HS-27A (cell line): ENCODE measurements around the gene RNLS.

Source experiments
- DNase-seq: peaks from one replicate; pipeline ENCODE4 v3.0.0-alpha.2; 2012; ENCODE audit warnings: low read depth, missing footprints

Gene RNLS

DNA sequence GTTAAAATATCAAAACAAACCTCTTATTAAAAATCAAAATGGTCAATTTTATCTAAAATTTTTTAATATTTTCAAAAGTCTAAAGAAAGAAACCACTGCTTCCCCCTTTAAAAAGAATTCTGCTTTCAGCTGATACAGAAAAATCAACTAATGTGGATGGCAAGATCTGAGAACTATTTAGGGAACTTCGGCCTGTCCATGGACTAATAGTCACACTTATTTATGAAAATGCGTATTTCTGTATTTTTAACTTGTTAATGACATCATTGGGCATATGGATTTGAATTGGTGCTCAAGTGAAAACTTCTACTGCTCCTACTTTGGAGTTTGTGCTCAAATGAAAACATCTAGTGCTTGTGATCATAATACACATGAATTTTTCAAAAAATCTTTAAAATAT lies 31.9 kb downstream of the RNLS start:
- DNase-seq: no peak

DNA sequence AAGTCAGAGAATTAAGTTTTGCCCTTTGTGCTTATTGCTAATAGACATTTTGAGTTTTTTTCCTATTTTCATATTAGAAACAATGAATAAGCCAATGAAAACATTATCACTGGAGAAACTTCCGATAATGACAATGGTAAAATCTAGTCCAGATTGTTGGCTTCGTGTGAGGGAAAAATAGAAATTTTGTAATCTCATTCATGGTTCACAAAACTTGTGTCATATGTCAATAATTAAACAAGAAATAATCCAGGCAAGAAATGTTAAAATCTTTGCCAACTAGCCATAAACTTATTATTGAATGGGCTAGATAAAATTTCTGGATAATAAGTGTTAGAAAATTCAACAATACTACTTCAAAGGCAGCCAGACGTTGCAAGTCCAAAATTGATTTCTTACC lies 36.6 kb downstream of the RNLS start:
- DNase-seq: no peak

DNA sequence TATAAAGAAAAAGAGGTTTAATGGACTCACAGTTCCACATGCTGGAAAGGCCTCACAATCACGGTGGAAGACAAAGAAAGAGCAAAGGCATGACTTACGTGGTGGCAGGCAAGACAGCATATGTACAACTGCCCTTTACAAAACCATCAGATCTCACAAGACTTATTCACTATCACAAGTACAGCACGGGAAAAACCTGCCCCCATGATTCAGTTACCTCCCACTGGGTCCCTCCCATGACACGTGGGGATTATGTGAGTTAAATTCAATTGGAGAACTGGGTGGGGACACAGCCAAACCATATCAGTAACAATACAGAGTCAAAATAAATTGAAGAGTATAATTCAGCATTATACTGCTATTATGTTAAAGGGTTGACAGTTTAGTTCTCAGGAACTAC lies 37.8 kb downstream of the RNLS start:
- DNase-seq: no peak

DNA sequence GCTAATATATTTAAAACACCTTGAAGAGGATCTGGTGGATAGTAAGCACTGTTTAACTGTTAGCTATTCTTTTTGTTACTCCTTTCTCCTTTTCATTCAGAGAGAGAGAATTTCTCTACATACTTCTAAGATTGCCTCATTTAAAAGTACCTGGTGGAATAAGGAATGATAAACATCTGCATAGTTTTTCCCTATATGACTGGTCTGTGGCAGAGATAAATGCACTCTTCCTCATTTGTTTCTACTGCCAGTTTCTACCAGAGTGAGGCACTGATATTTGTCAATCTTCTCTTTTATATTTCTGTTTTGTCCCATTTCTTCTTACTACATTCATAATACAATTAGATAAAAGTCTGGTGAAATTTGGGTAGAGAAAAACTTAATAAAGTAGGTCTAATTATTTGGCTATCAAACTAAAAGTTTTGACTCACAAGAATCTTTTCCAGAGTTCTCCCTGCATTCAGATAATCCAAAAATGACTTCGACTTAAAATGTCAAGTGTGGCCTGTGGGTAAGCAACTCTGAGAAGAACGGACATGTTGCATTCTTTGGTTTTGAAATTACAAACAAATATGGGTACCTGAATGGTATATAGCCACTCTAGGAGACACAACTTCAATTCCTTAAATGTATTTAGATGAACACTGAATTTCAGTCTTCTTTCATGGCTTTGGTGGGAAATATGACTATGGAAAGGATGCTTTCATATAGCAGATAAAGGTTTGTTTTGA lies 38.8 kb downstream of the RNLS start:
- DNase-seq: no peak

DNA sequence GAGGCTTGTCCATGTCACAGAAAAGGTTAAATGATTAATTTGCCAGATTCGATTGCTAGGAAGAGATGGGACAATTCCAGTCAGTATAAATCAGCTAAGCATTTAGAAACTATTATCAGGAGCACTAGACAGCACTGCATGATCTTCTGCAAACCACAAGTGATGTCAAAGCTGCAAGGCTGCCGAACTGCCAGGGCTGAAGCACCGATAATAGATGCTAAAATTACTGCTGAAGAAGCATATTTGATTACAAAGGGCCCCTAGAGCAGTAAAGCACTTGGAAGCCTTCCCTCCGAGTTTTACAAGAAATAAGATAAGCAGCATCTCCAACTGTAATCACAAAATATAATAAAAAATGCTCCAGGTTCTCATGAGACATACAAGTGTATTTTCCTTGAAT lies 40.6 kb downstream of the RNLS start:
- DNase-seq: no peak

DNA sequence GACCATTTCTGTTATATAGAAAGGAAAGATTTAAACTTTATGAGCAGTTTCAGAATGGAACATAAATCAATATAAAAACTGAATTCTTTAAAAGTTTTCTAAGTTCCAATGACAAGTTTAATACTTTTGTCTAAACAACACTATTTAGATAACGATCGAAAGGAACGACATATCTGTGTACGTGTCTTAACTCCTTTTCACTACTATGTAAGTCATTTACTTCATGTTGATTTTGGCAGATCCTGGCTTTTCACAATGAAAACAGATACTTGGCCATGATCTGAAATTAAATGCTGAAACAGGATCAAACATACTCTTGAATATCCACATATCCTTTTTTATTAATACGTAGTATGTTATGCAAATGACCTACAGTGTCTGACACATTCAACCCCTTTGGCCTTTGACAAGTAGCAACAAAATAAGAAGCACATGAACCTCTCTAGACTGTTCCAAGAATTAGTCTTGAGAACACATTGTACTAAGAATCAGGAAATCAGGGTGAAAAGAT lies 41.9 kb downstream of the RNLS start:
- DNase-seq: no peak

DNA sequence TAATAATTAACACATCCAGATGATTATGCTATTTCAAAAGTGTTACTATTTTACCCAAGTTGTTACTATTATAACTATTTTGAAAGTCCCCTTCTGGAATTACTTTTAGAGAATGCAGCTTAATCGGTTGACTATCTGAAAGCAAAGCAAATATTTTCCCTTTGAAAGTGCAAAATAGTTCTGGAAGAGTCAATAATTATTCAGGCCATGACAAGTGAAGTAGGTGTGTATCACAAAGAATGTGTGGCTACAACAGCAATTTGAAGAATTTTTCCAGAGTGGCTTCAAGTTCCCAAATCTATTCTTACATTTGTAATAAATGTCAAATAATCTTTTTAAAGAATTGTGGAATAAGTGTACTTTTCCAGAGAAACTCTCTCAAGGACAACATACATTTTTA lies 42.8 kb downstream of the RNLS start:
- no peak for DNase-seq

DNA sequence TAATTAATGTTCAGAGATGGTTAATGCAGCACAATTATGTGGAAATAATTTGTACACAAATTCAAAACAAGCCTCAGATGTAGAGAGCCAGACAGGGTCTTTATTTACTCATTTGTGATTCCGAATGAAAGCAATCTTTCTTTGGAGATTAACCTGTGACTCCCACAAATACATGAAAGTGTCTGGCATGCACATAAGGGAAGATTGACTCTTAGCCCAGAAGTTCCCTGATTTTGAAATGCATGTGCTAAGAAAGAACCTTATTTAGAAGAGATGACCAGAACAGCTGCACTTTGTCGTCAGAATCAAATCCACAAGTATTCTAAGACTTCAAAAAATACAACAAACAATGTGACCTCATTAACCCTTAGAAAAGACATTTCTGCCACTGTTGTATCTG lies 45.1 kb downstream of the RNLS start:
- no peak for DNase-seq

DNA sequence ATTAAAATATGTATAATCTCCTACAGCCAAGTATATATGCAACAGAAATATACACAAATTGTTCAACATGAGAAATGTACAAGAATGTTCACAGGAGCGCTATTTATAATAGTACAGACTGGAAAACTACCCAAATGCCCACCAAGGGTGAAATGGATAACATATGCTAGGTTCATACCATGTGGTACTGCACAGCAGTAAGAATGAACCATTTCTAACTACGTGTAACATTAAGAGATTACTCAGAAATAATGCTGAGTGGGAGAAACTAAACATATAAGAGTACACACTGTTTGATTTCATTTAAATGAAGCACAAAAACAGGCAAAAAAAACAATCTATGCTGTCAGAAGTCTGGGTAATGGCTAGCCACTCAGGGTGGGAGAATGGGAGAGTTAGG lies 45.8 kb downstream of the RNLS start:
- DNase-seq: no peak

DNA sequence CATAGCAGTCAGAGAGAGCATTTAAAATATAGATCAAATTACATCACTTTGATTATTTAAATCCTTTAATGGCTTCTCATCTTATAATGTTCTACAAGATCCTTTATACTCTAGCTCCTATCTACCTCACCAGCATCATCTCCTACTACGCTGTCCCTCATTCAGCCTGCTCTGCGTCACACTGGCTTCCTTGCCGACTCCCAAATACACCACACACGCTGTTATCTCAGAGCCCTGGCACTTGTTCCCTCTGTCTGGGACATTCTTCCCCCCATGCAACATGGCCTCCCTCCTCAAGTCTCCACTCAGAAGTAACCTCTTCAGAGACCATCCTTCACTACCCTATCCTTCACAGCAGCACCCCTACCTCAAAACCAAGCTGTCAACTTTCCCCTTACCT lies 46.7 kb downstream of the RNLS start:
- DNase-seq: no peak

DNA sequence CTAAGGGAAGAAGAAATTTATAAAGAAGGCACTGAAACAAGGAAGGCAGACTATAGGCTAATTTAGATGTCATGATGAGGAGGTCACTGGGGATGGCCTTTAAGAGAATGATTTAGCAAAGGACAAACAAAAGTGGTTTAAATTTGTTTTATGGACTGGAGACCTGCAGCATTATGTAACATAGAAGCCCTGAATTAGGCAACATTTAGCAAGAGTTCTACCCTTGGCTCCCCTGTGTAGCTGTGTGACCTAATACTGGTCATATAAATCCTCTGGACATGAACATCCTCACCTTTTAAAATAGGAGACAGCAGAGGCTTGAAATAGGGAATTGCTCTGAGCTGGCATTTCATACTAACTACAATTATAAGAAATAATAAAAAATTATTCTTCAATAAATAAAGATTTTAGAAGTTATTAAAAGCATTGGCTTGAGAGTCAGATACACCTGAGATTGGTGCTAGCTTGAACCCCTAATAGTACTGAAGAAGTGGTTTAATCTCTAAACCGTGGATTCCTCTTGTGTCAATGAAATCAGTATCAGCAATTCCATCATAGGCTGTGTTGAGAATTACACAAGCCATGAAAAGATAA lies 48.9 kb downstream of the RNLS start:
- DNase-seq: no peak

DNA sequence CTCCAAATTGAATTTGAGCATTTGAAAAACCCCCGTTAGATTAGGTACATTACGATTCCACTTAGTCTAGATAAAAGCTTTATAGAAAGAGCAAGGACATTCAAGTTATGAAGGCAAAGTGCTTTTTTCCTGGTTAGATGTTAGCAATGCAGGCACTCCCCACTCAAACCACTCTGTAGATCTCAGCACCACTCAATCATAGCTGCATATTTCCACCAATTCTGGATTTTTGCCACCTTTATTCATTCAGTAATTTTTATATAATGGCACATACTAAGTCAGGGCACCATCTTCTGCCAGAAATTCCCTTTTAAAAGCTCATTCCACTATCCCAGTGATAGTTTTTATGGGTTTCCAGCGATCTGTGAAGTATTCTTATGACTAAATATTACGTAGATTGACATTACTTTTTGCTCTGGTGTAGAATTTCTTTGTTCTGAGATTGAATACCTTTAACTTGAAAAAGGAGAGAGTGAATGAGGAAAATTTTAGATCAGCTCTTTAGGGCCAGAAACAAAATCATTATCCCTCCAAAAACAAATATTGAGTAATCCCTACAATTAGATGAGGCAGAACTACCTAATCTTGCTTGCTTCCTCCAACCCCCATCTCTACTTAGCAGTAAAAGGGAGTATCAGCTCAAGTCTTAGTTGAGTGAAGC lies 51.6 kb downstream of the RNLS start:
- no peak for DNase-seq

DNA sequence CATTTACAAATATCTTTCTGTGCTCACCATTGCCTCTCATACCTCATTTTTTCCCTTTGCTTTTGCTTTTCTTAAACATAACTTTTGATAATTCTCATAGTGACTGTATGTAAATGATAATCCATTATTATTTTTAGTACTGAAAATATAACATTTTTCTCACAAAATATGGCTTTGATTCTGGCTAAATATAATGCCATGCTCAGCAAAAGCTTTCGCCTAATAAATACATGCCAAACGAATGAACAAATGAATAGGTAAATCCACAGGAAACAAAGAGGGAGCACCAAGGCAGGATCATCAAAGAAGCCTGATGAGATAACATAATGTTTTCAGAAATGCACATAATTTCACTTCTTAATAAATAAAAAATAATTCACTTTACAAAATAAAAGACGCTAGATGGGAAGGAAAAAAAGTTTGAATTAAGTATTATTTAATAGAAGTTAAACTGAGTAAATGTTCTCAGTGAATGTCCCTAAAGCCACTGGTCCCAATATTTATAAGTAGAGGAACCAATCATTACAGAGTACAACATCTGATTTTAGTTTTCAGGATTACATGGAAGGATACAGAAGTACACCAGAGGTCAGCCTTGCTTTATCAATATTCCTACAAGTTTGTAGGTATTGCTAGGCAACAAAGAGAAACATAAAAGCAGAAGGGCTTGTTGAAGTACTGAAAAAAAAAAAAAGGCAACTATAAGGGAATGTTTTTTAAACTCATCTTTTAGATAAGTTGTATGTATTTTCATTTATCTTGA lies 52.3 kb downstream of the RNLS start:
- DNase-seq: no peak

DNA sequence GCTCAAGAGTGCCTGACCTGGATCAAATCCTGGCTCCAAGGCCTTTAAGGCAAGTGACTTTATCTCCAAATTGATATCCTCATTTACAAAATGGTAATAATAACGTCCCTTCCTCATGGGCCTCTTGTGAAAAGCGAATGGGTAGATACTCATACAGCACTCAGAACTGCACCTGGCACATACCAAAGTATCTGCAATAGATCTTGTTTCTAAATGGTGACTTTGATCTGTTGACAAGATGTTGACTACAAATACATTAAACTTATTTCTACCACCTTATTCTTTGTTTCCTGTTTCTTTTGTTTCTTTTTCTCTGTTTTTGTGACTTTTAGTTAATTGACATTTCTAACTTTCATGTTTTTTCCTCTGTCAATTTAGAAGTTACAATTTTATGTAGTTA lies 53.0 kb downstream of the RNLS start:
- no peak for DNase-seq

DNA sequence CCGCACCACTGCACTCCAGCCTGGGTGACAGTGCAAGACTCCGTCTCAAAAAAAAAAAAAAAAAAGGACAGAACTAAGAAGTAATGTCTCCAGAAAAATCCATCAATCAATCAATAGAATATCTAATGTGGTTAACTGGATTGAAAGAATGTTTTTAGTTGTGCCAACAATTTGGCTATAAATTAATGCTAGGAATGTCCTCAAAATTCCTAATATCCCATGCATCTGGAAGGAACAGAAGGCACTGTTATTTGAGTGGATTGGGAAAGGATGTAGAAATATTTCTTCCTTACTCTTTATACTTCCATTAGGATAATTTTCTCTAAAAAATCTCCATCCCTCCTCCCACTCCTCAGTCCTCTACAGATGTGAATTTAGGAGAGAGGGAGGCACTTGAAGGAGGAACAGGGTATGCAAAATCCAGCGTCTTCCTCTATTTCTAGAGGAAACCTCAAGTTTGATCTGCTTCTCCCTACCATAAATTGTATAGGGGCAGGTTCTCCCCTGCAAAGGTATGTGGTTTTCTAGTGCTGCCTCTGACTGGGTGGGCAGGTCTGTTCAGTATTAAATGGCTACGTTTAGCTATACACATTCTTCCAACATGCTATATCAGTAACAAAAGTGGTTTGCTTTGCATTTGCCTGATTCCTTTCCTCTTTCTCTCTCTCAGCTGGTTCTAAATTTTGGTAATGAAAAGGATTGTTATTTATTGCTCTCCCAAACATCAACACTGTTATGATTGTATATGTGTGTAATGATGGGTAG lies 54.1 kb downstream of the RNLS start:
- no peak for DNase-seq

DNA sequence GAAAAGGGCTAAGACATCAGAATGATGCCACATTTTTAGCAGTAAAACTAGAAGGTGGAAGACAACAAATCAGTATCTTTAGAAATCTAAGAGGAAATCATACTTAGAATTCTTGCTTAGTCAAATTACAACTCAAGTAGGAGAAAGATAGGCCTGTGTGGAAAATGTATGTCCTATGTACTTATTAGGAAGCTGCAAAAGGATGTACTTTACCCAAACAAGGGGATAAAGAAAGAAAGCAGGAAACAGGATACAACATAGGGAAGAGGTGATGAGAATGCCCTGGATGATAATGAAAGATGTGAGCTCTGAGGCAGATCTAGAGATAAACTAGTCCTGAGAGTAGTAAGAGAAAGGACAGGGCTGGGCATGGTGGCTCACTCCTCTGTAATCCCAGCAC lies 54.9 kb downstream of the RNLS start:
- no peak for DNase-seq

DNA sequence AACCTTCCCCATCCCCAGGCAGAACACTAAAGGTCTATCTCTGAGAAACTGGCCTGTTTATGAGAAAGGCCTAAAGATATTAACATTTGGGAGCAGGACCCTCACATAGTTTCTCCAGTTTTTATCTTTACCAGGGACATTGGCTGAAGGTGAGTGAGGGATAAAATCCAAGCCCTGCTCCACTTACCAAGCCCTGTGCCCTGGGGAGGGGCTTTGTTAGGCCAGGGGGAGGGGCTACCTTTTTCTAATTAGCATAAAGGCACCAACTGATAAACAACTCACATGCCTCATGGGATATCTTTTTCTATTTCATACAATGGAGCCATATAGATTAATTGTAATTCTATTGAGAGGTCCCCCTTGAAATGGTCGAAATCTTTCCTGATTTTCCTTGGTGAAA lies 55.9 kb downstream of the RNLS start:
- DNase-seq: no peak

DNA sequence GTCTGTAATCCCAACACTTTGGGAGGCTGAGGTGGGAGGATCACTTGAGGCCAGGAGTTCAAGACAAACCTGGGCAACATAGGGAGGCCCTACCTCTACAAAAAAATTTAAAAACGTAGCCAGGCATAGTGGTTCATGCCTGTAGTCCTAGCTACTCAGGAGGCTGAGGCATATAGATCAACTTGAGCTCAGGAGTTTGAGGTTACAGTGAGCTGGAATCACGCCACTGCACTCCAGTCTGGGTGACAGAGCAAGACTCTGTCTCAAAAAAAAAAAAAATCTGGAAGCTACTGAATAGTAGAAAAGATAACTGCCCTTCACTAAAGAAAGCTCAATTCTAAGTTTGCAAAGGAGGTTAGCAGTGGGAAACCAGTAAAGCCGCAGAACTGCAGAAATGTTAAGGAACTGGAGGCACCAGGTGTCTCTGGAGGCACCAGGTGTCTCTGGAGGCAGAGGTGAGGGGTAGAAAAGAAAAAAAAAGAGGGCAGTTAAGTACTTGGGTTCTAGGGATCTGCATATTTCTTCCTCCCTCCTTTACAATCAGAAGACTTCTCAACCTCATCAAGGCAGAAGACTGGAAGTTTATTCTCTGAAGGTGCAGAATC lies 56.5 kb downstream of the RNLS start:
- no peak for DNase-seq

DNA sequence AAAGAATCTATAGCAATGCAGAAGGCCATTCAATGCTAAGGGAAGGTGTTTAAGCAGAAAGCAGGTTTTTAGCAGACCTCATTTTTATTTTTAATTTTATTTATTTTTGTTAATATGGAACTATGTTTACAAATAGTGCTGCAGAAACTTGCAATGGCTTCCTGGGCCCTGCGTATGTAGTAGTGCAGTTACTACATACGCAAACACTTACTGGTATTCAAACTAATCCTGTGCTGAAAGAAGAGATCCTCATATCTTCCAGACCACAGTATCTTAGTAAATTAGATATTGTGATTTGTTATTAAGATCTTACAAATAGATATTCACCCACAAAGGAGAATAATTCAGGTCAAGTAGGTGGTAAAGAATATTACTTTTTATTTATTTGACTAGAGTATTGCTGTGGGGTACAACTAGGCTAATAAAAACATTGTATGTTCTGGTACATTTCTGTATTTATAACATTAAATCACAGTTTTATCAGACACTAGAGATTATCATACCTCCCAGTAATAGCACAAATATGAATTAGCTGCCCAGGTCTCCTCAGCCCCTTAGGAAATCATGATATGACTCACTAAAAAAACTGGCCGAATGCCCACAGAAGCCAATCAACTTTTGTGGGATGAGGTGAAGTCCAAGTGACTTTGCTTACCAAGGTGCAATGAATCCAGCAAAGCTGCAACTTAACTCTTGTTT lies 57.6 kb downstream of the RNLS start:
- peak; percentile 29 for DNase-seq

DNA sequence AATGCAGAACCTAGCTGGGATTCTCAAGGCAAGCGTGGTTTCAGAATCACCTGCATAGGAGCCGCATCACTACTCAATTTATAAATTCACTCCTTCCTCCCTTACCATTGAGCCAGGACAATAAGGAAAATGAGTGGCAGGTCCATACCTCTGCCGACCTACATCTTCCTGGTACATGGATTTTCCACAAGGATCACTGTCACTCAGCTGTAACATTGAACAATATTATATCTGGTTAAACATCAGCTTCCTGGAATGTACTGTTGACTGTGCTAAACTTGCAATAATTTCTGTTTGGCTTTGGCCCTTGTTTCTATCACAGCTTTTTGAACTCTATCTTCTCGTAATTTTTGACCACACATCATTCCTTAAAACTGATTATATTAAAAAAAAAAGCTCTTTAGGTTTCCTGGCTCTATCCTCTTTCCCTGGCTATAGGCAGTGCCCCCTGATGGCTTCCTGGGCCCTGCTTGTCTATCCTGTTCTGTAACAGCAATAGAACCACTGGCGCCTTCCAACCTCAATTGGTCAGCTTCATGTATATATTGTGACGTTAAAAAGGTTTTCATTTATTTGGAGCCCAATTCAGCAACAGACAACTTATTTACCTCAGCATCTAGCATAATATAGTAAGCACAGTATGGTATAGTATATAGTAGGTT lies 59.2 kb downstream of the RNLS start:
- DNase-seq: no peak
